Smooth muscle cell (in vitro differentiated cells): Measurements from ENCODE around the gene SHLD1. TPM values are rescaled to one million over a fixed set of nuclear protein-coding genes. Genes with fewer than 3 reads are reported as not detected.

Source experiments
- DNase-seq: peaks from one replicate; lab custom pipeline; 2025; ENCODE audit not compliant: unreplicated experiment; lab: John Stamatoyannopoulos, UW
- H2AFZ ChIP-seq: fragments of 200-600 bp; sonication (generic); 2 replicates; pipeline ENCODE4 v1.6.0; 2016; ENCODE audit warnings: antibody characterized with exemption, low read depth, mild to moderate bottlenecking
- H3F3A ChIP-seq: fragments of 200-600 bp; sonication (generic); 2 replicates; pipeline ENCODE4 v1.6.0; 2017; ENCODE audit warnings: antibody characterized with exemption, low read depth
- H3K27ac ChIP-seq: fragments of 200-600 bp; sonication (generic); 2 replicates; pipeline ENCODE4 v1.5.1; 2016; ENCODE audit warnings: low read depth, mild to moderate bottlenecking
- H3K27me3 ChIP-seq: fragments of 200-600 bp; sonication (generic); 2 replicates; pipeline ENCODE4 v1.6.1; 2016; ENCODE audit warnings: low read depth, mild to moderate bottlenecking
- H3K36me3 ChIP-seq: fragments of 200-600 bp; sonication (generic); 2 replicates; pipeline ENCODE4 v1.5.1; 2016; ENCODE audit warnings: low read depth
- H3K4me1 ChIP-seq: fragments of 200-600 bp; sonication (generic); 2 replicates; pipeline ENCODE4 v1.5.1; 2016; ENCODE audit warnings: low read depth
- H3K4me2 ChIP-seq: fragments of 200-600 bp; sonication (generic); 2 replicates; pipeline ENCODE4 v1.6.0; 2016; ENCODE audit warnings: mild to moderate bottlenecking
- H3K4me3 ChIP-seq: fragments of 200-600 bp; sonication (generic); 2 replicates; pipeline ENCODE4 v1.5.1; 2016; ENCODE audit warnings: mild to moderate bottlenecking
- H3K79me2 ChIP-seq: fragments of 200-600 bp; sonication (generic); 2 replicates; pipeline ENCODE4 v1.6.0; 2016; ENCODE audit warnings: low read depth, mild to moderate bottlenecking
- H3K9ac ChIP-seq: fragments of 200-600 bp; sonication (generic); 2 replicates; pipeline ENCODE4 v1.6.0; 2016; ENCODE audit warnings: low read depth
- H3K9me3 ChIP-seq: fragments of 200-600 bp; sonication (generic); replicated peaks from 2 replicates; pipeline ENCODE4 v1.5.1; 2016; ENCODE audit warnings: low read depth
- H4K20me1 ChIP-seq: fragments of 200-600 bp; sonication (generic); 2 replicates; pipeline ENCODE4 v1.6.0; 2016; ENCODE audit warnings: low read depth
- WGBS: methylation state at CpG from one replicate; pipeline ENCODE4 v1.1.7; 2016; ENCODE audit warnings: low lambda C conversion rate; 5-methylcytosine and 5-hydroxymethylcytosine counted together
- polyA plus RNA-seq: library from polyadenylated mRNA; unstranded; fragments of >200 nt; fragmentation: Nextera tagmentation; extraction: Ambion mirVana; gene quantifications from 2 replicates; pipeline ENCODE4 v1.2.1, GENCODE V29; 2016
- total RNA-seq: library from RNA; depleted of rRNA; stranded (reverse); fragments of >200 nt; gene quantifications from 2 replicates; pipeline ENCODE4 v1.2.3, GENCODE V29; 2014
- TF ChIP-seq, protein P1 (sequence below): fragments of 200-600 bp; sonication (generic); IDR thresholded peaks from 2 replicates; pipeline ENCODE4 v1.5.1; 2017; ENCODE audit warnings: borderline replicate concordance, mild to moderate bottlenecking, antibody characterized with exemption; ENCODE audit not compliant: insufficient read depth, poor library complexity, severe bottlenecking

The SHLD1 gene
- total and polyA plus RNA-seq, 2 experiments from 2014 or later = 3.3 to 3.7 TPM

DNA sequence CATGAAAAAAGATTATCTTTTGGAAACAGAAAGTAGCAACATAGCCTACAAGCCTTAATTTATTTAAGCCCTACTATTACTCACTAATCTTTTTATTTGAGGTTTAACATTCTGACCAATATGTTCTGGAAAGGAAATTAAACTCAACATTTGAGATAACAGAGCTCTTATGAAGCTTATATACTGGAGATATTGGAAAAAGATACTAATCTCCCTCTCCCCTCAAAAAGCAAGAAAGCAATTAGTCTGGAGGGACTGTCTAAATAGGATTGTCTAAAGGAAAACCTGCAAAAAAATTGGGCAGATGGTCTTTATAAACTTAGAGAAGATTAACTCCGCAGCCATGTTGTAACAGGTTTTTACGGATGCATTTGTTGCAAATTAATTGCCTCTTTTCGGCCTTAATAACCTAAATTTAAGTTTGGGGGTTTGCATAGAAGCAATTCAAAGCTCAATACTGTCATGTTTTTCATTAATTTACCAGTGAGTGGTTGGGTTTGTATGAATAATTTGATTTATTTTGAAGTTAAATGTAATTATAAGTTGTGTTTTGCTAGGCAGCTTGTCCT, 79.1 kb downstream of the SHLD1 start:
- Histone ChIP-seq H3K4me1 (no peaks in the 10 kb centered on the region), H3K4me3 (no peak overlapping the region), H3F3A (no peaks in the 10 kb centered on the region), H3K79me2 (no peaks in the 10 kb centered on the region), H3K4me2 (no peak overlapping the region), H3K36me3 (no peaks in the 10 kb centered on the region), H3K27me3 (no peaks in the 10 kb centered on the region), H4K20me1 (no peaks in the 10 kb centered on the region), H2AFZ (no peak overlapping the region), H3K9ac (no peak overlapping the region), H3K27ac (no peak overlapping the region), H3K9me3 (no peaks in the 10 kb centered on the region)
- WGBS = 95% methylated on average over 3 of the region's 3 CpGs
- TF ChIP-seq, protein P1, sequence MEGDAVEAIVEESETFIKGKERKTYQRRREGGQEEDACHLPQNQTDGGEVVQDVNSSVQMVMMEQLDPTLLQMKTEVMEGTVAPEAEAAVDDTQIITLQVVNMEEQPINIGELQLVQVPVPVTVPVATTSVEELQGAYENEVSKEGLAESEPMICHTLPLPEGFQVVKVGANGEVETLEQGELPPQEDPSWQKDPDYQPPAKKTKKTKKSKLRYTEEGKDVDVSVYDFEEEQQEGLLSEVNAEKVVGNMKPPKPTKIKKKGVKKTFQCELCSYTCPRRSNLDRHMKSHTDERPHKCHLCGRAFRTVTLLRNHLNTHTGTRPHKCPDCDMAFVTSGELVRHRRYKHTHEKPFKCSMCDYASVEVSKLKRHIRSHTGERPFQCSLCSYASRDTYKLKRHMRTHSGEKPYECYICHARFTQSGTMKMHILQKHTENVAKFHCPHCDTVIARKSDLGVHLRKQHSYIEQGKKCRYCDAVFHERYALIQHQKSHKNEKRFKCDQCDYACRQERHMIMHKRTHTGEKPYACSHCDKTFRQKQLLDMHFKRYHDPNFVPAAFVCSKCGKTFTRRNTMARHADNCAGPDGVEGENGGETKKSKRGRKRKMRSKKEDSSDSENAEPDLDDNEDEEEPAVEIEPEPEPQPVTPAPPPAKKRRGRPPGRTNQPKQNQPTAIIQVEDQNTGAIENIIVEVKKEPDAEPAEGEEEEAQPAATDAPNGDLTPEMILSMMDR = no peak
- DNase-seq = no peak

DNA sequence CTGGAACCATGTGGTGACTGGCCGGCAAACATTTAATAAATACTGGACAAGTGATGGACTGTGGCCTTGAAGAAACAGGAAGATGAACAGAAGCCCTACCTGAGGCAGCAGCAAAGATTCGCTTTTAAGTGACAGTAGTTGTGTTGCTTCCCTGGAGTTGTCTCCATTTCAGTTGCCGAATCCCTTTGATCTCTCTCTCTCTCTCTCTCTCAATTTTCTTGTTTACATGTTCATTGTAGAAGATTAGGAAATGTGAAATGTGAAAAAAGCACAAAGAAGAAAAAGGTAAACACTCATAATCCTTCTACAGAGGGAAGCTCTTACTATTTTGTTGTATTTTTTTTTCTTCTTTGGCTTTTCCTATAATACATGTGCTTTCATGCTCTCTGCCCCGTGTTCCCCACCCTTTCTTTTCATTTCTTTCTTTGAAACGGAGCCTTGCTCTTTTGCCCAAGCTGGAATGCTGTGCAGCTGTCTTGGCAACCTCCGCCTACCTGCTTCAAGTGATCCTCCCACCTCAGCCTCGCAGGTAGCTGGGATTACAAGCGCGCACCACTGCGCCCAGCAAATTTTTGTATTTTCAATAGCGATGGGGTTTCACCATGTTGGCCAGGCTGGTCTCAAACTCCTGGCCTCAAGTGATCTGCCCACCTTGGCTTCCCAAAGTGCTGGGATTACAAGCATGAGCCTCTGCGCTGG, 81.5 kb downstream of the SHLD1 start:
- 96% methylated on average over 12 of the region's 12 CpGs for WGBS
- H3K27ac ChIP-seq = no peak overlapping the region
- H3K4me2 ChIP-seq = no peak overlapping the region
- no peaks in the 10 kb centered on the region for H3K4me1 ChIP-seq
- no peaks in the 10 kb centered on the region for H4K20me1 ChIP-seq
- no peaks in the 10 kb centered on the region for H3K9me3 ChIP-seq
- no peaks in the 10 kb centered on the region for H3F3A ChIP-seq
- H3K27me3 ChIP-seq = no peaks in the 10 kb centered on the region
- TF ChIP-seq, protein P1 = no peak
- DNase-seq = no peak
- no peak overlapping the region for H3K9ac ChIP-seq
- no peak overlapping the region for H3K4me3 ChIP-seq
- H3K36me3 ChIP-seq = no peaks in the 10 kb centered on the region
- H3K79me2 ChIP-seq = no peaks in the 10 kb centered on the region
- H2AFZ ChIP-seq = no peak overlapping the region

DNA sequence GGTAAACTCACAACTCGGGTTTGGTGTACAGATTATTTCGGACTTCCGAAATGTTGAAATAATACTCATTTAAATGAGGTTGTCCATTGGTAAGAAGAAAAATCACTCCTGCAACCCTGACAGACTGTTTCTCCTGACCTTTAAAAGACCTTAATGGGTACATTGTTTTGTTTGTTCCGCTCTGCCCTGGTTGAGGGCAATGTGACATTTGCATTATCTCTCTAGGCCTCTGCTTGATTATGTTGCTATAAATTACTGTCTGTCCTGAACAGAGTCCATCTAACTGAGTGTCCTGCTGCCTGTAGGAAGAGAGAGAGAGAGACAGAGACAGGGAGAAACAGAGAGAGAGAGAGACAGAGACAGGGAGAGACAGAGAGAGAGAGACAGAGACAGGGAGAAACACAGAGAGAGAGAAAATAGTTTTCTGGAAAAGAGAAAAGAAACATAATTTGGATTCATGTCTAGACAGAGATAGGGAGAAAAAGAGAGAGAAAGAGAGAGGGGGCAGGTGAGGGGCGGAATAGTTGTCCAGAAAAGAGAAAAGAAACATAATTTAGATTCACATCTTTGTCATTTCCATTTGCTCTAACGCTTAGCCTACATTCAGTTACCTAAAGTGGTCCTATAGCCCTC, 83.2 kb downstream of the SHLD1 start:
- no peaks in the 10 kb centered on the region for H3K79me2 ChIP-seq
- no peak overlapping the region for H3K4me2 ChIP-seq
- no peaks in the 10 kb centered on the region for H4K20me1 ChIP-seq
- H3K9me3 ChIP-seq = no peaks in the 10 kb centered on the region
- H3K9ac ChIP-seq = no peak overlapping the region
- WGBS = 92% methylated on average over 6 of the region's 6 CpGs
- TF ChIP-seq, protein P1 = no peak
- H3K4me3 ChIP-seq = no peak overlapping the region
- no peaks in the 10 kb centered on the region for H3K4me1 ChIP-seq
- no peaks in the 10 kb centered on the region for H3K36me3 ChIP-seq
- no peak overlapping the region for H2AFZ ChIP-seq
- H3K27me3 ChIP-seq = no peaks in the 10 kb centered on the region
- H3F3A ChIP-seq = no peaks in the 10 kb centered on the region
- no peak for DNase-seq
- no peak overlapping the region for H3K27ac ChIP-seq
